Neural progenitor cell (in vitro differentiated cells): Measurements from ENCODE around the gene SPECC1L.

Experiments used
- EZH2 ChIP-seq: fragments of 200-600 bp; sonication (generic); IDR thresholded peaks from 2 replicates; pipeline ENCODE4 v1.6.1; 2017; ENCODE audit warnings: antibody characterized with exemption, mild to moderate bottlenecking, moderate library complexity
- TF ChIP-seq, protein P1 (sequence below): fragments of 200-600 bp; sonication (generic); IDR thresholded peaks from 2 replicates; pipeline ENCODE4 v1.5.1; 2017; ENCODE audit warnings: antibody characterized with exemption, mild to moderate bottlenecking

DNA sequence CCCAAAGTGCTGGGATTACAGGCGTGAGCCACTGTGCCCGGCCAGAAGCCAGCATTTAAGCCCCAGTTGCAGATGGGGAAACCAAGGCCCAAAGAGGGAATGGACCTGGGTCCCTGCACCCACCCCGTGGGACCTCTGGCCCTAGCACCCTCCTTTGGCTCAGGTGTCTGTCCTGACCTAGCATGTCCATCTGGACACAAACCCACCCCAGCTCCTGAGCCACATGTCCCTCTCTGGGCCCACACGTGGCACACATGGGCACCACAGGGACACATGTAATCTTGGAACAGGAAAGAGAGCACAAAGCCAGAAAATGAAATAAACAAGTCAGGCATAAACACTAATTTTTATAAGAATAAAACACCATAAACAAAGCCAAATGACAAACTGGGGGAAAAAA lies 35.3 kb upstream of the SPECC1L start:
- TF ChIP-seq, protein P1, sequence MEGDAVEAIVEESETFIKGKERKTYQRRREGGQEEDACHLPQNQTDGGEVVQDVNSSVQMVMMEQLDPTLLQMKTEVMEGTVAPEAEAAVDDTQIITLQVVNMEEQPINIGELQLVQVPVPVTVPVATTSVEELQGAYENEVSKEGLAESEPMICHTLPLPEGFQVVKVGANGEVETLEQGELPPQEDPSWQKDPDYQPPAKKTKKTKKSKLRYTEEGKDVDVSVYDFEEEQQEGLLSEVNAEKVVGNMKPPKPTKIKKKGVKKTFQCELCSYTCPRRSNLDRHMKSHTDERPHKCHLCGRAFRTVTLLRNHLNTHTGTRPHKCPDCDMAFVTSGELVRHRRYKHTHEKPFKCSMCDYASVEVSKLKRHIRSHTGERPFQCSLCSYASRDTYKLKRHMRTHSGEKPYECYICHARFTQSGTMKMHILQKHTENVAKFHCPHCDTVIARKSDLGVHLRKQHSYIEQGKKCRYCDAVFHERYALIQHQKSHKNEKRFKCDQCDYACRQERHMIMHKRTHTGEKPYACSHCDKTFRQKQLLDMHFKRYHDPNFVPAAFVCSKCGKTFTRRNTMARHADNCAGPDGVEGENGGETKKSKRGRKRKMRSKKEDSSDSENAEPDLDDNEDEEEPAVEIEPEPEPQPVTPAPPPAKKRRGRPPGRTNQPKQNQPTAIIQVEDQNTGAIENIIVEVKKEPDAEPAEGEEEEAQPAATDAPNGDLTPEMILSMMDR = no peak
- TF ChIP-seq EZH2 = no peak
